ENCODE data around the gene BNIP3. TPM values are rescaled to one million over a fixed set of nuclear protein-coding genes. Genes with fewer than 3 reads are reported as not detected.

The BNIP3 gene
- polyA plus RNA-seq, 1 donor, result 50.6 TPM

- H3K9me3 ChIP-seq (ENCODE audit: control insufficient read depth, low read depth, low read length), result no peaks in the 10 kb centered on the region
- no peak overlapping the region for H3K27ac ChIP-seq (ENCODE audit: low read length)
- no peaks in the 10 kb centered on the region for H3K36me3 ChIP-seq (ENCODE audit: control insufficient read depth, insufficient read depth, low read length)
- H3K27me3 ChIP-seq (ENCODE audit: control insufficient read depth, insufficient read depth, low read length), result no peaks in the 10 kb centered on the region
- H3K4me3 ChIP-seq (ENCODE audit: low read length), result no peak overlapping the region
- 80% methylated on average over 1 of the region's 10 CpGs for WGBS (ENCODE audit: insufficient coverage, low lambda C conversion rate)
- peak in 1 of 2 donors; percentile 36 for DNase-seq
- H3K4me1 ChIP-seq (ENCODE audit: control insufficient read depth, insufficient read depth, low read length), result peaks cover 7% of the 10 kb centered on the region
Measured at GRCh38 chr10:132004052-132004451, 22.3 kb upstream of the BNIP3 start.

GRCh38 chr10:132003282-132003924, 21.7 kb upstream of the BNIP3 start:
- Histone ChIP-seq H3K36me3 (ENCODE audit: control insufficient read depth, insufficient read depth, low read length) (no peaks in the 10 kb centered on the region), H3K27me3 (ENCODE audit: control insufficient read depth, insufficient read depth, low read length) (no peaks in the 10 kb centered on the region), H3K27ac (ENCODE audit: low read length) (no peak overlapping the region), H3K4me3 (ENCODE audit: low read length) (no peak overlapping the region), H3K9me3 (ENCODE audit: control insufficient read depth, low read depth, low read length) (no peaks in the 10 kb centered on the region), H3K4me1 (ENCODE audit: control insufficient read depth, insufficient read depth, low read length) (peaks cover 14% of the 10 kb centered on the region)
- no peak for DNase-seq
- 40% methylated on average over 1 of the region's 12 CpGs for WGBS (ENCODE audit: insufficient coverage, low lambda C conversion rate)

DNA sequence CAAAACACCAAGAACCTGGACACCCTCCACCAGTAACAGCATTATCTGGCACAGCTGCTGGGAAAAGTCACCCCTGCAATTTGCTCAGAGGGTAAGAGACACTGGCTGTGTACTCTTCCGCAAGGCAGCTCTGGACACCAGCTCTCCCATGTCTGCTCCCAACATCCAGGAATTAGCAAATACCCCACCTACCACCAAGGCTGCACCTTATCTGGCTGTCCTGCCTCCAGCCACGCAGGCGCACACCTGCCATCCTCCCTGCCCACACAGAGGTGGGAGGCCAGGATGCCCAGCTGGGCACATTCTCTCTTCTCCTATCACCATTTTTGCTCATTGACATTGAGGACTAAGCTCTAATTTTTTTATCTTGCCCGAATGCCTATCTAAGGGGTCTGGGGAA, 20.3 kb upstream of the BNIP3 start:
- H3K36me3 ChIP-seq (ENCODE audit: control insufficient read depth, insufficient read depth, low read length), result no peaks in the 10 kb centered on the region
- 100% methylated on average over 1 of the region's 4 CpGs for WGBS (ENCODE audit: insufficient coverage, low lambda C conversion rate)

DNA sequence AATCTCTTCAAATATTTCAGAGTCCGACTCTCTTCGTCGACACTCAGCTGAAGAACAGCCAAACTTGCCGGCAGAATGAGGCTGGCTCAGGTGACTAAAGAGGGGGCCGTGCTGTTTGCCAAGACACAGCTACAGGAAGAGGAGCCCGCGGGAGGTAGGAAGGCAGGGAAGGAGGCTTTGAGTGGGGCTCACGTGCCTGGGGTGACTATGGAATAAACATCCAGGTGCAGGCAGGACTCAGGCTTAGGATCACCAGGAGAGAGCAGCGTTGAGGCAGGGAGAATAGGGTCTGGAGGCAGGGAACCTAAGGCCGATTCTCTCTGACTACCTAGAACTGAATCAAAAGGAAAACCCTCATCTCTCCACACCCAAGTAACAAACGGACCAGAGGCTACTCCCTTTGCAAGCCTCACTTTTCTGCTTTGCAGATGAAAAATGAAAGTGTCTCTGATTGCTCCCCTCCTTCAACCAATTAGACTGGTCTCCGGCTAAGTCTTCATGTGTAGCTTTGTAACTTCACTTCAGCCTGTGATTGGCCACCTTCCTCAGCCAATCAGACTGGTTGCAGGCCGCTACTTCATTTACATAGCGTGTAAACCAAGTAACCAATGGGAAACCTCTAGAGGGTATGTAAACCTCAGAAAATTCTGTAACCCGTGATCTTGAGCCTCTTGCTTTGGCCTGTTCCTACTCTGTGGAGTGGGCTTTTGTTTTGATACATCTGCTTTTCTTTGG, 19.7 kb upstream of the BNIP3 start:
- no peaks in the 10 kb centered on the region for H3K9me3 ChIP-seq (ENCODE audit: control insufficient read depth, low read depth, low read length)
- peaks cover 24% of the 10 kb centered on the region for H3K4me1 ChIP-seq (ENCODE audit: control insufficient read depth, insufficient read depth, low read length)
- no peaks in the 10 kb centered on the region for H3K27me3 ChIP-seq (ENCODE audit: control insufficient read depth, insufficient read depth, low read length)
- H3K27ac ChIP-seq (ENCODE audit: low read length), result no peak overlapping the region
- no CpG with 5 or more reads among the region's 15 CpGs for WGBS (ENCODE audit: insufficient coverage, low lambda C conversion rate)
- H3K36me3 ChIP-seq (ENCODE audit: control insufficient read depth, insufficient read depth, low read length), result no peaks in the 10 kb centered on the region
- H3K4me3 ChIP-seq (ENCODE audit: low read length), result no peak overlapping the region
- peak in 1 of 2 donors; percentile 23 for DNase-seq

More for the DNA sequence above, 20.3 kb upstream of the BNIP3 start:
- Histone ChIP-seq H3K4me3 (ENCODE audit: low read length) (no peak overlapping the region), H3K27ac (ENCODE audit: low read length) (no peak overlapping the region), H3K9me3 (ENCODE audit: control insufficient read depth, low read depth, low read length) (no peaks in the 10 kb centered on the region), H3K27me3 (ENCODE audit: control insufficient read depth, insufficient read depth, low read length) (no peaks in the 10 kb centered on the region), H3K4me1 (ENCODE audit: control insufficient read depth, insufficient read depth, low read length) (peaks cover 24% of the 10 kb centered on the region)
- DNase-seq, result no peak

GRCh38 chr10:131998845-131999681, 17.3 kb upstream of the BNIP3 start:
- H3K36me3 ChIP-seq (ENCODE audit: control insufficient read depth, insufficient read depth, low read length), result no peaks in the 10 kb centered on the region
- WGBS (ENCODE audit: insufficient coverage, low lambda C conversion rate), result no CpG with 5 or more reads among the region's 18 CpGs
- H3K4me3 ChIP-seq (ENCODE audit: low read length), result no peak overlapping the region
- DNase-seq, result peak in 1 of 2 donors; percentile 22
- H3K9me3 ChIP-seq (ENCODE audit: control insufficient read depth, low read depth, low read length), result no peaks in the 10 kb centered on the region
- no peaks in the 10 kb centered on the region for H3K27me3 ChIP-seq (ENCODE audit: control insufficient read depth, insufficient read depth, low read length)
- no peak overlapping the region for H3K27ac ChIP-seq (ENCODE audit: low read length)
- peaks cover 24% of the 10 kb centered on the region for H3K4me1 ChIP-seq (ENCODE audit: control insufficient read depth, insufficient read depth, low read length)

GRCh38 chr10:131998050-131998844, 16.5 kb upstream of the BNIP3 start:
- DNase-seq, result no peak
- 40% methylated on average over 1 of the region's 15 CpGs for WGBS (ENCODE audit: insufficient coverage, low lambda C conversion rate)

DNA sequence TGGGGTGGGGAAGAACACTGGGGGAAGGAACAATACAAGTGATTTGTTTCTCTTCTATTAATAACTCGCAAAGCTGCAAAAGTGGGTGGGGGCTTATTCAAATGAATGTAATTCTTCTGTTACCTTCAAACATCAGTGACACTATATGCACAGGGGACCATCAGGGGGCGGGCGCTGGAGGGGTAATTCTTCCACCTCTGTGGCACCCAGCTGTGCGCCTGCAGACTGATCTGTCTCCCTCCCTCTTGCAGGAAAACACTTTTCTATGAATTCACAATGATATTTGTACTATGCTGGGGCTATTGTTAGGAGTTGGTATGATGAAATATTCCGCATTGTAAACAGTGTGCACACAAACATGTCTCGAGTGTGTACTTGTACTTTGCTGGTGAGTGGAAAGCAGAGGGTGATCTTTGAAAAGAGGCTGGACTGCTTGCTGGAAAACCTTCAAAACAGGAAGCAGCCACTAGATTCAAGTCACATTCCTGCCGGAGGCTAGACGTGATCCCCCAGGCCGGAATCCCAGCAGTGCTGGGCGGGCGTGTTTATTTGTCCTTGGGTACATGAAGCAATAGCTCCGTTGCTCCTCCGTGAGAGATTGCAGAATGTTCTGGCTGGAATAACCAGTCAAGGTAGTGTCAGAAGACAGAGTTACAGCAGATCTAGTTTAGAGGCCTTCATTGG, 15.8 kb upstream of the BNIP3 start:
- peak; percentile 75 to 83 for DNase-seq
- no peak overlapping the region for H3K4me3 ChIP-seq (ENCODE audit: low read length)
- WGBS (ENCODE audit: insufficient coverage, low lambda C conversion rate), result no CpG with 5 or more reads among the region's 13 CpGs

More at GRCh38 chr10:131998050-131998844, 16.5 kb upstream of the BNIP3 start:
- Histone ChIP-seq H3K36me3 (ENCODE audit: control insufficient read depth, insufficient read depth, low read length) (no peaks in the 10 kb centered on the region), H3K9me3 (ENCODE audit: control insufficient read depth, low read depth, low read length) (no peaks in the 10 kb centered on the region), H3K4me1 (ENCODE audit: control insufficient read depth, insufficient read depth, low read length) (peaks cover 20% of the 10 kb centered on the region), H3K27ac (ENCODE audit: low read length) (peak overlapping the region; percentile 63), H3K4me3 (ENCODE audit: low read length) (no peak overlapping the region), H3K27me3 (ENCODE audit: control insufficient read depth, insufficient read depth, low read length) (no peaks in the 10 kb centered on the region)

DNA sequence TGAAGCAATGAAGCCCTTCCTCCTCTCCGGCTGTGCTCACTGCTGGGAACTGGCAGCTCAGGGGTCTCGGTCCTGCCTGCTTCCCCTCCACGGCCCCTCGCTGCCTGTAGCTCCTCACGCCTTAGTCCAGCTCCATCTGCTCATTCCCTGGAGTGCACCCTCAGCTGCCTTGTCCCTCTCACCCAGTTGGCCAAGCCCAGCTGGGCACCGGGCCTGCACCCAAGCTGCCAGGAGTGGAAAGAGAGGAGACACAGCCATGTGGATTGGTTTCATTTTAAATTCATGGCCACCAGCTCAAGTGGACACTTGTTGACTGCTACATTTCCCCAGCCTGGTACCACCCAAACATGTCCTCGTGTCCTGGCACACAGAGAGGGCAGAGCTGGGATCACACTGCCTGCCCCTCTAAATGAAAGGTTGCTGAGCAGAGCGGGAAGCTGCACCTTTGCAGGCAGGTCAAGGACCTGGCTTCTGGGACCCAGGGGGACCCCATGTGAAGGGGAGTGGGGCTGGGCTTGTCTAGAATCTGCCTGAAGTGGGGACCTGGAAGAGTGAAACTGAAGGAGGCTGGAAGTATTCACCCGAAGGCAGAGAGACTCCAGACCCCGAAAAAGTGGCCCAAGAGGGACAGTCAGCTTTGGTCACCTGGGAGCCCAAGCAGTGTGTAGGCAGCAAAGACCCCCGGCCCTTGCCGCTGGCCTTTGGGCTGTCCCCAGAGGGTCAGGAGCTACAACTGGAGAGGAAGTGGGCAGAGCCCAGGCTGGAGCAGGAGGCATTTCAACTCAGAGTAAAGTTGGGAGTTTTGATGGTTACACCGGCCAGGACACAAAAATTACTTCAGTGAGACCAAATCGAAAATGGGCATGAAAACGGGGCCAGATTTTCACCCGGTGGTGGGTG, 15.0 kb upstream of the BNIP3 start:
- WGBS (ENCODE audit: insufficient coverage, low lambda C conversion rate), result no CpG with 5 or more reads among the region's 16 CpGs
- no peak overlapping the region for H3K27ac ChIP-seq (ENCODE audit: low read length)

More for the DNA sequence above, 15.8 kb upstream of the BNIP3 start:
- Histone ChIP-seq H3K36me3 (ENCODE audit: control insufficient read depth, insufficient read depth, low read length) (no peaks in the 10 kb centered on the region), H3K27me3 (ENCODE audit: control insufficient read depth, insufficient read depth, low read length) (no peaks in the 10 kb centered on the region), H3K4me1 (ENCODE audit: control insufficient read depth, insufficient read depth, low read length) (peaks cover 20% of the 10 kb centered on the region), H3K9me3 (ENCODE audit: control insufficient read depth, low read depth, low read length) (no peaks in the 10 kb centered on the region), H3K27ac (ENCODE audit: low read length) (peak overlapping the region; percentile 63)

GRCh38 chr10:131994435-131994834, 12.7 kb upstream of the BNIP3 start:
- H3K4me1 ChIP-seq (ENCODE audit: control insufficient read depth, insufficient read depth, low read length), result peaks cover 19% of the 10 kb centered on the region
- no peak overlapping the region for H3K4me3 ChIP-seq (ENCODE audit: low read length)
- H3K27ac ChIP-seq (ENCODE audit: low read length), result no peak overlapping the region
- no peaks in the 10 kb centered on the region for H3K36me3 ChIP-seq (ENCODE audit: control insufficient read depth, insufficient read depth, low read length)
- WGBS (ENCODE audit: insufficient coverage, low lambda C conversion rate), result no CpG with 5 or more reads among the region's 3 CpGs
- no peaks in the 10 kb centered on the region for H3K27me3 ChIP-seq (ENCODE audit: control insufficient read depth, insufficient read depth, low read length)
- no peak for DNase-seq
- no peaks in the 10 kb centered on the region for H3K9me3 ChIP-seq (ENCODE audit: control insufficient read depth, low read depth, low read length)

More for the DNA sequence above, 15.0 kb upstream of the BNIP3 start:
- Histone ChIP-seq H3K4me1 (ENCODE audit: control insufficient read depth, insufficient read depth, low read length) (peaks cover 20% of the 10 kb centered on the region), H3K4me3 (ENCODE audit: low read length) (no peak overlapping the region), H3K27me3 (ENCODE audit: control insufficient read depth, insufficient read depth, low read length) (no peaks in the 10 kb centered on the region), H3K36me3 (ENCODE audit: control insufficient read depth, insufficient read depth, low read length) (no peaks in the 10 kb centered on the region), H3K9me3 (ENCODE audit: control insufficient read depth, low read depth, low read length) (no peaks in the 10 kb centered on the region)
- DNase-seq, result no peak
